Muscle of back (tissue), 11 donors: ENCODE data around the gene TAPBPL. TPM values are rescaled to one million over a fixed set of nuclear protein-coding genes. Genes with fewer than 3 reads are reported as not detected.

Experiments used
- DNase-seq, 3 donors: peaks; one replicate each; pipeline versions ENCODE4 v3.0.0 to v3.0.0-alpha.2; 2013
- polyA plus RNA-seq, 10 donors: library from polyadenylated mRNA; unstranded; fragments of 120-200 nt; gene quantifications; one replicate each; pipeline ENCODE4 v1.2.1, GENCODE V29; 2013; ENCODE audit not compliant: insufficient read length in 10 of 10

The TAPBPL gene
- polyA plus RNA-seq, 10 donors: 5.4 to 11.6 (median 9.0) TPM

- DNase-seq: no peak
Observed at GRCh38 chr12:6434205-6435140, 17.4 kb upstream of the TAPBPL start.

GRCh38 chr12:6435961-6436715 lies 15.7 kb upstream of the TAPBPL start:
- no peak for DNase-seq

GRCh38 chr12:6437586-6437985 lies 14.3 kb upstream of the TAPBPL start:
- DNase-seq: no peak

- no peak for DNase-seq
Observed at GRCh38 chr12:6438345-6438744, 13.5 kb upstream of the TAPBPL start.

GRCh38 chr12:6440391-6440790 lies 11.5 kb upstream of the TAPBPL start:
- no peak for DNase-seq

GRCh38 chr12:6442836-6443235 lies 9.0 kb upstream of the TAPBPL start:
- no peak for DNase-seq

- no peak for DNase-seq
Observed at GRCh38 chr12:6443361-6443983, 8.4 kb upstream of the TAPBPL start.

GRCh38 chr12:6444031-6444430 lies 7.8 kb upstream of the TAPBPL start:
- no peak for DNase-seq

GRCh38 chr12:6444704-6445688 lies 6.8 kb upstream of the TAPBPL start, which contains the start of gene CD27:
Gene CD27 (plus strand): TSS chr12:6444955. CDS start chr12:6445096, 141 bp downstream.
- no peak for DNase-seq

GRCh38 chr12:6450091-6450868 lies 1.6 kb upstream of the TAPBPL start:
- DNase-seq: peak in 2 of 3 donors; percentile 33 to 45

GRCh38 chr12:6450869-6451347 lies 934 bp upstream of the TAPBPL start:
- DNase-seq: no peak

- DNase-seq: peak in 1 of 3 donors; percentile 16
Observed at GRCh38 chr12:6452245-6452943, 552 bp downstream of the TAPBPL start.

- DNase-seq: no peak
Observed at GRCh38 chr12:6452944-6453630, 1.2 kb downstream of the TAPBPL start.

- no peak for DNase-seq
Observed at GRCh38 chr12:6457220-6457945, 5.5 kb downstream of the TAPBPL start.

- DNase-seq: no peak
Observed at GRCh38 chr12:6458281-6459003, 6.6 kb downstream of the TAPBPL start.

- DNase-seq: no peak
Observed at GRCh38 chr12:6459004-6459337, 7.1 kb downstream of the TAPBPL start.

GRCh38 chr12:6460751-6461371 lies 9.0 kb downstream of the TAPBPL start:
- no peak for DNase-seq
